Keratinocyte (primary cell): ENCODE results near the gene FREM3. TPM values are rescaled to one million over a fixed set of nuclear protein-coding genes. Genes with fewer than 3 reads are reported as not detected.

Experiments used
- DNase-seq: peaks from one replicate; pipeline ENCODE4 v3.0.0-alpha.2; 2011; ENCODE audit warnings: low read depth, missing footprints, low spot score
- FAIRE-seq: peaks from 2 replicates; lab custom pipeline; 2011; peaks lifted over from hg19 to GRCh38; lab: Jason Lieb, UNC
- H2AFZ ChIP-seq: 2 replicates; pipeline ENCODE4 v1.6.0; 2012; ENCODE audit warnings: low read length, control low read depth, inconsistent platforms; ENCODE audit not compliant: control insufficient read depth
- H3K27ac ChIP-seq: 2 replicates; pipeline ENCODE4 v1.5.1; 2011; ENCODE audit warnings: low read length; ENCODE audit not compliant: control insufficient read depth, insufficient read depth
- H3K27me3 ChIP-seq: 3 replicates; pipeline ENCODE4 v1.6.0; 2011; ENCODE audit warnings: low read length; ENCODE audit not compliant: control insufficient read depth, insufficient read depth; ENCODE audit errors: extremely low read depth
- H3K36me3 ChIP-seq, 2 experiments: 2 replicates in 1 of 2; 3 replicates in 1 of 2; pipeline ENCODE4 v1.5.1; 2011; ENCODE audit warnings: low read length in 2 of 2, mild to moderate bottlenecking in 1 of 2; ENCODE audit not compliant: control insufficient read depth in 2 of 2, insufficient read depth in 2 of 2; ENCODE audit errors: extremely low read depth in 1 of 2
- H3K4me1 ChIP-seq: 3 replicates; pipeline ENCODE4 v1.5.1; 2011; ENCODE audit warnings: low read length; ENCODE audit not compliant: control insufficient read depth, insufficient read depth; ENCODE audit errors: extremely low read depth
- H3K4me2 ChIP-seq: 3 replicates; pipeline ENCODE4 v1.6.0; 2011; ENCODE audit warnings: low read depth, low read length; ENCODE audit not compliant: control insufficient read depth, insufficient read depth; ENCODE audit errors: extremely low read depth
- H3K4me3 ChIP-seq, 3 experiments: fragments of 200-600 bp in 1 of 3; sonication (generic) in 1 of 3; 2 replicates in 2 of 3; 3 replicates in 1 of 3; pipeline ENCODE4 v1.5.1; 2011 to 2016; ENCODE audit warnings: low read length in 3 of 3, mild to moderate bottlenecking in 3 of 3, control low read depth in 2 of 3, inconsistent platforms in 1 of 3, low read depth in 1 of 3, mixed read lengths in 1 of 3, mixed run types in 1 of 3, moderate library complexity in 1 of 3; ENCODE audit not compliant: control insufficient read depth in 2 of 3, insufficient read depth in 2 of 3; ENCODE audit errors: extremely low read depth in 1 of 3
- H3K79me2 ChIP-seq: 2 replicates; pipeline ENCODE4 v1.6.0; 2012; ENCODE audit warnings: low read length; ENCODE audit not compliant: control insufficient read depth, insufficient read depth
- H3K9ac ChIP-seq: 3 replicates; pipeline ENCODE4 v1.6.0; 2011; ENCODE audit warnings: low read length; ENCODE audit not compliant: control insufficient read depth, insufficient read depth; ENCODE audit errors: extremely low read depth
- H3K9me1 ChIP-seq: 3 replicates; pipeline ENCODE4 v1.6.0; 2011; ENCODE audit warnings: low read length; ENCODE audit not compliant: control insufficient read depth, insufficient read depth; ENCODE audit errors: extremely low read depth
- H3K9me3 ChIP-seq: 2 replicates; pipeline ENCODE4 v1.5.1; 2012; ENCODE audit warnings: low read depth, low read length; ENCODE audit not compliant: control insufficient read depth
- H4K20me1 ChIP-seq: 3 replicates; pipeline ENCODE4 v1.6.0; 2011; ENCODE audit warnings: low read length; ENCODE audit not compliant: control insufficient read depth, insufficient read depth; ENCODE audit errors: extremely low read depth
- CTCF ChIP-seq, 3 experiments: IDR thresholded peaks in 1 of 3; conservative IDR thresholded peaks in 1 of 3; optimal IDR thresholded peaks in 1 of 3; 2 replicates in 2 of 3; 3 replicates in 1 of 3; pipeline versions ENCODE3 to v1.5.1; 2011; ENCODE audit warnings: low read length in 3 of 3, mild to moderate bottlenecking in 3 of 3, moderate library complexity in 2 of 3, control low read depth in 1 of 3, inconsistent platforms in 1 of 3; ENCODE audit not compliant: insufficient read depth in 2 of 3; ENCODE audit errors: extremely low read depth in 1 of 3
- EZH2 ChIP-seq: IDR thresholded peaks from one replicate; pipeline ENCODE4 v1.6.1; 2012; ENCODE audit warnings: inconsistent platforms, mild to moderate bottlenecking, low read length, moderate library complexity
- dilution Hi-C: fragments of 300-500 bp; cut with MboI; formaldehyde crosslinking; loops from one replicate; pipeline ENCODE4 v1.7.0; 2020; ENCODE audit warnings: low sequenced_read_pairs; ENCODE audit not compliant: extremely low pct_ligation_motif_present
- polyA plus RNA-seq, 5 experiments: library from polyadenylated mRNA; depleted of rRNA in 3 of 5; stranded (reverse) in 3 of 5; stranded (forward) in 1 of 5; unstranded in 1 of 5; fragments of >200 nt; gene quantifications; 1 replicate in 1 of 5; 2 replicates in 3 of 5; 3 replicates in 1 of 5; pipeline versions ENCODE4 v1.2.1 to v1.2.3, GENCODE V29; 2011 to 2012; ENCODE audit warnings: missing spikeins in 2 of 5, low read depth in 1 of 5, low replicate concordance in 1 of 5

FREM3 gene
- polyA plus RNA-seq, 1 donor (not counting 4 experiments of a cell fraction or from before 2014, with no cell fraction given) = not detected

- H4K20me1 ChIP-seq = no peaks in the 10 kb centered on the region
- H3K9me1 ChIP-seq = no peaks in the 10 kb centered on the region
- H3K9ac ChIP-seq = no peak overlapping the region
- H3K4me1 ChIP-seq = no peaks in the 10 kb centered on the region
- DNase-seq (no peak), FAIRE-seq (no peak)
- H3K79me2 ChIP-seq = no peaks in the 10 kb centered on the region
- H3K4me2 ChIP-seq = no peak overlapping the region
- H3K9me3 ChIP-seq = no peaks in the 10 kb centered on the region
- H3K27me3 ChIP-seq = peaks cover 3% of the 10 kb centered on the region
- H3K36me3 ChIP-seq = no peaks in the 10 kb centered on the region
- dilution Hi-C loops = no loop called here
- H2AFZ ChIP-seq = no peak overlapping the region
- TF ChIP-seq CTCF (optimal IDR thresholded peaks at IDR 0.05 in 1 of 3, IDR thresholded peaks at IDR 0.05 in 1 of 3, conservative IDR thresholded peaks at IDR 0.05 in 1 of 3; ENCODE audit: extremely low read depth in 1 of 3, insufficient read depth in 2 of 3, low read length in 3 of 3) (no peak), EZH2 (no peak)
- no peak overlapping the region for H3K4me3 ChIP-seq
- H3K27ac ChIP-seq = no peak overlapping the region
Measured at GRCh38 chr4:143609492-143609891, 91.0 kb downstream of the FREM3 start.

- dilution Hi-C loops = no loop called here
- FAIRE-seq (no peak), DNase-seq (no peak)
- Histone ChIP-seq H3K9me3 (no peaks in the 10 kb centered on the region), H3K79me2 (no peaks in the 10 kb centered on the region), H3K27me3 (peaks cover 3% of the 10 kb centered on the region), H4K20me1 (no peaks in the 10 kb centered on the region), H2AFZ (no peak overlapping the region), H3K9me1 (no peaks in the 10 kb centered on the region), H3K36me3 (no peaks in the 10 kb centered on the region), H3K4me3 (no peak overlapping the region), H3K9ac (no peak overlapping the region), H3K4me1 (no peaks in the 10 kb centered on the region), H3K27ac (no peak overlapping the region), H3K4me2 (no peak overlapping the region)
- TF ChIP-seq EZH2 (no peak), CTCF (optimal IDR thresholded peaks at IDR 0.05 in 1 of 3, IDR thresholded peaks at IDR 0.05 in 1 of 3, conservative IDR thresholded peaks at IDR 0.05 in 1 of 3; ENCODE audit: extremely low read depth in 1 of 3, insufficient read depth in 2 of 3, low read length in 3 of 3) (no peak)
Measured at GRCh38 chr4:143606480-143606879, 94.0 kb downstream of the FREM3 start.
